ENCODE data around the gene MACC1. TPM values are rescaled to one million over a fixed set of nuclear protein-coding genes. Genes with fewer than 3 reads are reported as not detected.
"Not testable (repeated sequence)": the region's sequence is repeated elsewhere in the genome, so short reads cannot be mapped to it uniquely, and the experiment has no call there.

MACC1 gene
- total RNA-seq, 2 donors from 2014 or later: 0.14 to 0.56 TPM

DNA sequence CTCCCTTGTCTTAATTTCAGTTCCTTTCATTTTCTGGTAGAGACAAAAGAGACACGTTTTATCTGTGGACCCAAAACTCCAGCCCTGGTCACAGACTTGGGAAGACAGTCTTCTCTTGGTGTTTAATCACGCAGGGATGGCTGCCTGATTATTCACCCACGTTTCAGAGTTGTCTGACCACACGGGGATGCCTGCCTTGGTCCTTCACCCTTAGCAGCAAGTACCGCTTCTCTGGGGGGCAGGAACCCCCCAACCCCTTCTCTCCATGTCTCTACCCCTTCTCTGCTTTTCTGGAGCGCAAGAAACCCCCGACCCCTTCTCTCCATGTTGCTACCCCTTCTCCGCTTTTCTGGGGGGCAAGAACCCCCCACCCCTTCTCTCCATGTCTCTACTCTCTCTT, 95.8 kb downstream of the MACC1 start:
- H3K27me3 ChIP-seq (replicated peaks; ENCODE audit: insufficient read depth): no peaks in the 10 kb centered on the region
- no peak for DNase-seq (ENCODE audit: low spot score)
- no peak overlapping the region for H3K27ac ChIP-seq
- H3K9me3 ChIP-seq: no peaks in the 10 kb centered on the region
- no peak overlapping the region for H3K4me3 ChIP-seq
- TF ChIP-seq, protein P1, sequence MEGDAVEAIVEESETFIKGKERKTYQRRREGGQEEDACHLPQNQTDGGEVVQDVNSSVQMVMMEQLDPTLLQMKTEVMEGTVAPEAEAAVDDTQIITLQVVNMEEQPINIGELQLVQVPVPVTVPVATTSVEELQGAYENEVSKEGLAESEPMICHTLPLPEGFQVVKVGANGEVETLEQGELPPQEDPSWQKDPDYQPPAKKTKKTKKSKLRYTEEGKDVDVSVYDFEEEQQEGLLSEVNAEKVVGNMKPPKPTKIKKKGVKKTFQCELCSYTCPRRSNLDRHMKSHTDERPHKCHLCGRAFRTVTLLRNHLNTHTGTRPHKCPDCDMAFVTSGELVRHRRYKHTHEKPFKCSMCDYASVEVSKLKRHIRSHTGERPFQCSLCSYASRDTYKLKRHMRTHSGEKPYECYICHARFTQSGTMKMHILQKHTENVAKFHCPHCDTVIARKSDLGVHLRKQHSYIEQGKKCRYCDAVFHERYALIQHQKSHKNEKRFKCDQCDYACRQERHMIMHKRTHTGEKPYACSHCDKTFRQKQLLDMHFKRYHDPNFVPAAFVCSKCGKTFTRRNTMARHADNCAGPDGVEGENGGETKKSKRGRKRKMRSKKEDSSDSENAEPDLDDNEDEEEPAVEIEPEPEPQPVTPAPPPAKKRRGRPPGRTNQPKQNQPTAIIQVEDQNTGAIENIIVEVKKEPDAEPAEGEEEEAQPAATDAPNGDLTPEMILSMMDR (IDR thresholded peaks at IDR 0.05): no peak
- H3K36me3 ChIP-seq: no peaks in the 10 kb centered on the region
- no peak for ATAC-seq (ENCODE audit: insufficient number of reproducible peaks, low FRiP score, low read depth)
- H3K4me1 ChIP-seq (ENCODE audit: control insufficient read depth in 1 of 2, low read depth in 2 of 2): no peaks in the 10 kb centered on the region

DNA sequence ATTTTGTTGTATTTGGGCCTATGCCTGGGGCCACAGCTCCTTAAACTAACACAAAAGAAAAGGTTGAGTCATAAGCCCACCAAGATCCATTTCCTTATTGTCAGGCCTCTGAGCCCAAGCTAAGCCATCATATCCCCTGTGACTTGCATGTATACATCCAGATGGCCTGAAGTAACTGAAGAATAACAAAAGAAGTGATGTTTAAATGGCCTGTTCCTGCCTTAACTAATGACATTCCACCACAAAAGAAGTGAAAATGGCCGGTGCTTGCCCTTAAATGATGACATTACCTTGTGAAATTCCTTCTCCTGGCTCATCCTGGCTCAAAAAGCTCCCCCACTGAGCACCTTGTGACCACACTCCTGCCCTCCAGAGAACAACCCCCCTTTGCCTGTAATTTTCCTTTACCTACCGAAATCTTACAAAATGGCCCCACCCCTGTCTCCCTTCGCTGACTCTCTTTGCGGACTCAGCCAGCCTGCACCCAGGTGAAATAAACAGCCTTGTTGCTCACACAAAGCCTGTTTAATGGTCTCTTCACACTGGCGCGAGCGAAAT, 96.5 kb downstream of the MACC1 start:
- not testable (repeated sequence) for DNase-seq (ENCODE audit: low spot score); H3K27me3 ChIP-seq (replicated peaks; ENCODE audit: insufficient read depth); H3K9me3 ChIP-seq; H3K4me3 ChIP-seq; H3K36me3 ChIP-seq; ATAC-seq (ENCODE audit: insufficient number of reproducible peaks, low FRiP score, low read depth); H3K27ac ChIP-seq; H3K4me1 ChIP-seq (ENCODE audit: control insufficient read depth in 1 of 2, low read depth in 2 of 2)

DNA sequence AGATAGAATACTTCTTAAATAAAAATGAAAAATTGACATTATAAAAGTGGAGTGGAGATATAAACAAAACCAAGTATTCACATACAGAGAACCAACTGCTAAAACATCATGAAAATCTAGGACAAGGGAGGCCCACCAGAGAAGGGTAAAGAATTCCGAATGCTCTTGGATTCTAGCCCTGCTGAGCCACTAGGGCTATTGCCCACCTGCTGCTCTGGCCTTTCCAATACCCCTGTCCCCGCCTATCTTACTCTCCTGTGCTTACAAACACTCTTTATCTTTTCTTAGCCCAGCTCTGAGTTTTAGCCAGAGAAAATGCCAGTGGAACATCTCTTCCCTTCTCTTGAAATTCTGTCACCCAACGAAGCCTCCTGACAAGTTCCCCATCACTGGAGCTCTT, 100.3 kb downstream of the MACC1 start:
- no peak for ATAC-seq (ENCODE audit: insufficient number of reproducible peaks, low FRiP score, low read depth)
- TF ChIP-seq, protein P1 (IDR thresholded peaks at IDR 0.05): no peak
- no peak for DNase-seq (ENCODE audit: low spot score)
- Histone ChIP-seq H3K36me3 (no peaks in the 10 kb centered on the region), H3K4me1 (ENCODE audit: control insufficient read depth in 1 of 2, low read depth in 2 of 2) (no peaks in the 10 kb centered on the region), H3K9me3 (no peaks in the 10 kb centered on the region), H3K27me3 (replicated peaks; ENCODE audit: insufficient read depth) (no peaks in the 10 kb centered on the region), H3K4me3 (no peak overlapping the region), H3K27ac (no peak overlapping the region)

DNA sequence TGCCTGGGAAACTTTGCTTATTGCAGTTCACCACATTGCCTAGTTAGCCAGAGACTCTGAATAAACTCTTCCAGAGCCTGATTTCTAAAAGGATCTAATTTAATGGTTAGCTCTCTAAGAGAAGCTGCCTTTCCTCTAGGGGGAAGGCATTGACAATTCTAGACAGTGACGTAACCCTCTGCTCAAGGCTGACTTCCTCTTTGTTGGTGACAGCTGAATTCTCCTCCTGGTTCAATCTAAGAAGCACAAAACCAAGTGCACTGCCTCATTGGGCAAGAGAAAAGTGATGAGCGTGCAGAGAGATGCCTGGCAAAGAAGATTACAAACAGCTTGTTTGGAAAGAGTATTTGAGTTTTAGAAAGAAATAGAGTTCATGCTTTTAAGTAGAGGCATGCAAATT, 102.7 kb downstream of the MACC1 start:
- no peak for DNase-seq (ENCODE audit: low spot score)
- H3K4me1 ChIP-seq (ENCODE audit: control insufficient read depth in 1 of 2, low read depth in 2 of 2): no peaks in the 10 kb centered on the region
- H3K27me3 ChIP-seq (replicated peaks; ENCODE audit: insufficient read depth): no peaks in the 10 kb centered on the region
- no peak overlapping the region for H3K27ac ChIP-seq
- H3K36me3 ChIP-seq: no peaks in the 10 kb centered on the region
- H3K9me3 ChIP-seq: no peaks in the 10 kb centered on the region
- ATAC-seq (ENCODE audit: insufficient number of reproducible peaks, low FRiP score, low read depth): no peak
- no peak overlapping the region for H3K4me3 ChIP-seq
- TF ChIP-seq, protein P1 (IDR thresholded peaks at IDR 0.05): no peak

DNA sequence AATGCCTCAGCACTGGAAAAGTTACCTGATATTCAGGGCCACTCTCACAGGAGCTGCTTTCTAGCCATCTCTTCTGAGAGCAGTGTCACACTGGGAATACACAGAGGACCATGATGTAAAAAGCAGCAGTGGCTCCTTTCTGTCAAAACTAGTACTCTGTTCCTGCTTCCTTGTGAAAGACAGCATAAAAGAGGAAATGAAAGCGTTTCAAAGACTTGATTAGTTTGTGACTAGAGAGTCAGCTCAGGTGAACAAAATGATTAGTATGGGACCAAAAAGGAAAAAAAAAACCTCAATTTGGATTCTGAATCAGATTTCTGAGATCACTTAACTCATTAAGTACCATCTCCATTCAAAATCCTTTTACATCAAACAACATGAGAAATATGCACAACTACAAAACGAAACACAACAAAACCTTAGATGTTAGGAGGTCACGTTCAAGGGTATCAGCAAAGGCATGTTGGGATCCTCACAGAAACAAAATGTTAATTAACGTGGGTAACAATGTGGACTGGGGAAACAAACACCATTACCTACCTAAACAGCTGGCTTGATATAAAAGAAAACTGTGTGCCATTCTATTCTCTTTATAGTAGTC, 103.7 kb downstream of the MACC1 start:
- Histone ChIP-seq H3K9me3 (no peaks in the 10 kb centered on the region), H3K36me3 (no peaks in the 10 kb centered on the region), H3K4me3 (no peak overlapping the region), H3K27me3 (replicated peaks; ENCODE audit: insufficient read depth) (no peaks in the 10 kb centered on the region), H3K27ac (no peak overlapping the region), H3K4me1 (ENCODE audit: control insufficient read depth in 1 of 2, low read depth in 2 of 2) (no peaks in the 10 kb centered on the region)
- no peak for DNase-seq (ENCODE audit: low spot score)
- TF ChIP-seq, protein P1 (IDR thresholded peaks at IDR 0.05): no peak
- no peak for ATAC-seq (ENCODE audit: insufficient number of reproducible peaks, low FRiP score, low read depth)

DNA sequence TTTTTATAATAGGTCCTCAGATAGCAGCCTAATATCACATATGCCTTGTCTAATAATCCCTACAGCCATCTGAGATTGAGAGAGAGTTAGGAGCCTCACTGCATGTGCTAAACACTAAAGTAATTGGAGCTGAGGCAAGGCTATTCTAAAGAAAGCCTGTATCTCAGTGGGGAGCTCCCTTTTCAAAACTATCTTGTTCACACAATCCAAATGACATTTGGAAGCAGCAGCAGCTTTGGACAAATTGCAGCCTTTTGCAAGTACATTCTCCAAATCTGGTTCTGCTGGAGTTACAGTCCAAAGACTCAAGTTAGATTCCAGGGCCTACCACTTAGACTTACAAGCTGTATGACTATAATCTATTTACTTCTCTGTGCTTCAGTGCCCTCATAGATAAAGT, 104.5 kb downstream of the MACC1 start:
- TF ChIP-seq, protein P1 (IDR thresholded peaks at IDR 0.05): no peak
- no peaks in the 10 kb centered on the region for H3K36me3 ChIP-seq
- H3K27me3 ChIP-seq (replicated peaks; ENCODE audit: insufficient read depth): no peaks in the 10 kb centered on the region
- no peak overlapping the region for H3K4me3 ChIP-seq
- H3K4me1 ChIP-seq (ENCODE audit: control insufficient read depth in 1 of 2, low read depth in 2 of 2): no peaks in the 10 kb centered on the region
- no peaks in the 10 kb centered on the region for H3K9me3 ChIP-seq
- DNase-seq (ENCODE audit: low spot score) (no peak), ATAC-seq (ENCODE audit: insufficient number of reproducible peaks, low FRiP score, low read depth) (no peak)
- H3K27ac ChIP-seq: no peak overlapping the region
